GM23338 (cell line): Measurements from ENCODE around the gene TMIGD2. TPM values are rescaled to one million over a fixed set of nuclear protein-coding genes. Genes with fewer than 3 reads are reported as not detected.

Source experiments
- ATAC-seq: fragments of 200-7000 bp; cut with Tn5 transposase; 3 replicates; pipeline ENCODE4 v1.9.1; 2020
- DNase-seq: peaks from one replicate; pipeline ENCODE4 v3.0.0-alpha.2; 2015; ENCODE audit warnings: low spot score
- H2AFZ ChIP-seq: fragments of 200-600 bp; sonication (generic); 2 replicates; pipeline ENCODE4 v1.8.0; 2016; ENCODE audit warnings: antibody characterized with exemption, mild to moderate bottlenecking, moderate library complexity
- H3F3A ChIP-seq: fragments of 200-600 bp; sonication (generic); replicated peaks from 2 replicates; pipeline ENCODE4 v1.8.0; 2017; ENCODE audit warnings: antibody characterized with exemption, mixed run types, low read depth
- H3K27ac ChIP-seq: fragments of 200-600 bp; sonication (generic); 2 replicates; pipeline ENCODE4 v1.6.1; 2016; ENCODE audit warnings: low read depth
- H3K27me3 ChIP-seq: fragments of 200-600 bp; sonication (generic); 2 replicates; pipeline ENCODE4 v1.8.0; 2016; ENCODE audit warnings: mild to moderate bottlenecking, mixed run types, moderate library complexity; ENCODE audit not compliant: insufficient read depth
- H3K36me3 ChIP-seq: fragments of 200-600 bp; sonication (generic); 2 replicates; pipeline ENCODE4 v1.8.0; 2016; ENCODE audit warnings: mild to moderate bottlenecking; ENCODE audit not compliant: insufficient read depth
- H3K4me1 ChIP-seq: fragments of 200-600 bp; sonication (generic); 2 replicates; pipeline ENCODE4 v1.8.0; 2016; ENCODE audit warnings: mild to moderate bottlenecking, moderate library complexity; ENCODE audit not compliant: insufficient read depth
- H3K4me2 ChIP-seq: fragments of 200-600 bp; sonication (generic); 2 replicates; pipeline ENCODE4 v1.7.1; 2017; ENCODE audit warnings: mixed run types
- H3K4me3 ChIP-seq: fragments of 200-600 bp; sonication (generic); 2 replicates; pipeline ENCODE4 v1.6.1; 2016; ENCODE audit warnings: mixed run types
- H3K79me2 ChIP-seq: fragments of 200-600 bp; sonication (generic); replicated peaks from 2 replicates; pipeline ENCODE4 v1.8.0; 2017; ENCODE audit warnings: mild to moderate bottlenecking; ENCODE audit not compliant: insufficient read depth
- H3K9me2 ChIP-seq: fragments of 200-600 bp; sonication (generic); 2 replicates; pipeline ENCODE4 v1.8.0; 2017; ENCODE audit not compliant: insufficient read depth
- H4K20me1 ChIP-seq: fragments of 200-600 bp; sonication (generic); replicated peaks from 2 replicates; pipeline ENCODE4 v1.8.0; 2017; ENCODE audit warnings: mild to moderate bottlenecking; ENCODE audit not compliant: insufficient read depth
- H3K27ac Mint-ChIP-seq: 2 replicates; pipeline ENCODE4 v1.8.0; 2020; ENCODE audit warnings: inconsistent platforms, mild to moderate bottlenecking, moderate library complexity, mixed read lengths
- H3K27me3 Mint-ChIP-seq: 3 replicates; pipeline ENCODE4 v1.8.0; 2022; ENCODE audit warnings: low read depth, mild to moderate bottlenecking, moderate library complexity, mixed read lengths, inconsistent platforms; ENCODE audit not compliant: insufficient read depth, poor library complexity
- H3K36me3 Mint-ChIP-seq: 3 replicates; pipeline ENCODE4 v1.8.0; 2021; ENCODE audit warnings: low read depth, mild to moderate bottlenecking, inconsistent platforms, moderate library complexity, mixed read lengths
- H3K4me1 Mint-ChIP-seq: 3 replicates; pipeline ENCODE4 v1.8.0; 2020; ENCODE audit warnings: mild to moderate bottlenecking, inconsistent platforms, mixed read lengths
- H3K4me3 Mint-ChIP-seq: 3 replicates; pipeline ENCODE4 v1.8.0; 2021; ENCODE audit warnings: moderate library complexity, mild to moderate bottlenecking, inconsistent platforms, mixed read lengths
- H3K9me3 Mint-ChIP-seq: 3 replicates; pipeline ENCODE4 v1.8.0; 2020; ENCODE audit warnings: moderate library complexity, mild to moderate bottlenecking, inconsistent platforms, mixed read lengths
- CREB1 ChIP-seq: fragments of 250-450 bp; sonication (Bioruptor Pico); IDR thresholded peaks from 2 replicates; pipeline ENCODE4 v1.5.0; 2020; ENCODE audit warnings: low read depth, mild to moderate bottlenecking, moderate library complexity
- CTCF ChIP-seq, 2 experiments: fragments of 200-600 bp in 1 of 2; sonication (generic) in 1 of 2; conservative IDR thresholded peaks; 2 replicates each; pipeline versions ENCODE4 v1.5.1 to v1.6.1; 2016 to 2017; ENCODE audit warnings: antibody characterized with exemption in 2 of 2, low read depth in 2 of 2, mild to moderate bottlenecking in 2 of 2, moderate library complexity in 1 of 2
- ETS1 ChIP-seq: IDR thresholded peaks from 2 replicates; pipeline ENCODE4 v1.6.1; 2016; ENCODE audit warnings: antibody characterized with exemption
- EZH2 ChIP-seq: fragments of 200-600 bp; sonication (generic); IDR thresholded peaks from one replicate; pipeline ENCODE4 v1.8.0; 2017; ENCODE audit warnings: antibody characterized with exemption, mild to moderate bottlenecking, low read depth; ENCODE audit not compliant: unreplicated experiment
- JUNB ChIP-seq: IDR thresholded peaks from one replicate; pipeline ENCODE4 v1.6.1; 2016; ENCODE audit warnings: antibody characterized with exemption; ENCODE audit not compliant: unreplicated experiment
- NANOG ChIP-seq: IDR thresholded peaks from 2 replicates; pipeline ENCODE4 v1.6.1; 2016; ENCODE audit warnings: antibody characterized with exemption, borderline replicate concordance
- POLR2AphosphoS5 ChIP-seq: IDR thresholded peaks from 2 replicates; pipeline ENCODE4 v1.6.1; 2016; ENCODE audit warnings: antibody characterized with exemption, low read depth
- REST ChIP-seq: IDR thresholded peaks from one replicate; pipeline ENCODE4 v1.6.1; 2018; ENCODE audit warnings: antibody characterized with exemption; ENCODE audit not compliant: unreplicated experiment
- ZNF114 ChIP-seq: fragments of 250-450 bp; sonication (Bioruptor Pico); IDR thresholded peaks from 2 replicates; pipeline ENCODE4 v1.5.0; 2020; ENCODE audit warnings: mild to moderate bottlenecking, moderate library complexity
- ZNF462 ChIP-seq: fragments of 250-450 bp; sonication (Bioruptor Pico); IDR thresholded peaks from 2 replicates; pipeline ENCODE4 v1.5.0; 2020; ENCODE audit warnings: mild to moderate bottlenecking, moderate library complexity
- polyA plus RNA-seq: library from polyadenylated mRNA; unstranded; fragments of >200 nt; fragmentation: Nextera tagmentation; extraction: Ambion mirVana; gene quantifications from 2 replicates; pipeline ENCODE4 v1.2.1, GENCODE V29; 2016
- total RNA-seq: library from RNA; depleted of rRNA; stranded (reverse); fragments of >200 nt; shearing (Covaris generic); gene quantifications from 2 replicates; pipeline ENCODE4 v1.2.3, GENCODE V29; 2014

The TMIGD2 gene
- total and polyA plus RNA-seq, 2 experiments from 2014 or later = 0.76 to 0.79 TPM

- Histone ChIP-seq H3K79me2 (no peaks in the 10 kb centered on the region), H3K4me3 (no peak overlapping the region), H3K9me2 (no peaks in the 10 kb centered on the region), H3K4me1 (no peaks in the 10 kb centered on the region), H2AFZ (no peak overlapping the region), H3K36me3 (peaks cover 3% of the 10 kb centered on the region; the same call in 1 of the 2 replicates), H3K4me2 (no peak overlapping the region), H3K27me3 (no peaks in the 10 kb centered on the region), H3K27ac (no peak overlapping the region), H3F3A (no peaks in the 10 kb centered on the region), H4K20me1 (no peaks in the 10 kb centered on the region; the same call in 1 of the 2 replicates)
- ATAC-seq = no peak
- Mint-ChIP-seq H3K27ac (no peak overlapping the region), H3K4me3 (no peak overlapping the region; the same call in 2 of the 3 replicates), H3K9me3 (peaks cover 30% of the 10 kb centered on the region), H3K36me3 (peaks cover 70% of the 10 kb centered on the region), H3K4me1 (no peaks in the 10 kb centered on the region), H3K27me3 (peaks cover 19% of the 10 kb centered on the region)
- no peak for DNase-seq
- TF ChIP-seq EZH2 = no peak
- TF ChIP-seq ZNF114 (CRISPR knock-in tag) = no peak
- TF ChIP-seq ZNF462 = no peak
- no peak for TF ChIP-seq NANOG
- TF ChIP-seq ETS1 = no peak
- no peak for TF ChIP-seq REST
- TF ChIP-seq CREB1 (CRISPR knock-in tag) = no peak
- TF ChIP-seq POLR2AphosphoS5 = no peak
- TF ChIP-seq JUNB = no peak
- TF ChIP-seq CTCF (conservative IDR thresholded peaks at IDR 0.05; ENCODE audit: low read depth in 2 of 2) = no peak
Measured at GRCh38 chr19:4320419-4320818, 18.2 kb upstream of the TMIGD2 start.
